Left lung (tissue), 10 donors: ENCODE results near the gene CRIM1. TPM values are rescaled to one million over a fixed set of nuclear protein-coding genes. Genes with fewer than 3 reads are reported as not detected.

ENCODE experiments used
- ATAC-seq: fragments of 200-7000 bp; cut with Tn5 transposase; one replicate; pipeline ENCODE4 v1.9.1; 2020; ENCODE audit warnings: moderate library complexity
- DNase-seq, 4 donors: peaks; one replicate each; pipeline ENCODE4 v3.0.0-alpha.2; 2013 to 2020
- H3K27ac ChIP-seq, 2 donors: fragments of 200-600 bp; sonication (generic) in 1 of 2; one replicate each; pipeline versions ENCODE4 v1.5.0 to v1.8.0; 2020 to 2021
- H3K27me3 ChIP-seq, 2 donors: fragments of 200-600 bp; sonication (generic) in 1 of 2; one replicate each; pipeline versions ENCODE4 v1.5.0 to v1.8.0; 2020 to 2021
- H3K36me3 ChIP-seq, 2 donors: fragments of 200-600 bp; sonication (generic) in 1 of 2; one replicate each; pipeline versions ENCODE4 v1.5.0 to v1.8.0; 2020 to 2021
- H3K4me1 ChIP-seq, 2 donors: fragments of 200-600 bp; one replicate each; pipeline ENCODE4 v1.8.0; 2021
- H3K4me3 ChIP-seq, 2 donors: fragments of 200-600 bp; sonication (generic) in 1 of 2; one replicate each; pipeline versions ENCODE4 v1.5.0 to v1.8.0; 2020 to 2021; ENCODE audit warnings: mild to moderate bottlenecking in 1 of 2
- H3K9me3 ChIP-seq, 2 donors: fragments of 200-600 bp; sonication (generic) in 1 of 2; one replicate each; pipeline versions ENCODE4 v1.5.0 to v1.8.0; 2020 to 2021
- intact Hi-C, 2 donors: fragments of 100-400 bp; cut with DNase I; formaldehyde crosslinking; loops; one replicate each; pipeline versions ENCODE4 v1.11.2 to v1.14.2; 2022
- polyA plus RNA-seq, 6 donors: library from polyadenylated mRNA; unstranded; fragments of 120-200 nt; gene quantifications; one replicate each; pipeline ENCODE4 v1.2.1, GENCODE V29; 2013; ENCODE audit not compliant: insufficient read length in 6 of 6
- total RNA-seq, 2 donors: library from RNA; stranded (reverse); fragmentation: NEBNext Ultra II Directional; extraction: Animal tissue kit (Norgen Biotek cat#: 25700); gene quantifications; one replicate each; pipeline ENCODE4 v1.2.1, GENCODE V29; 2021
- TF ChIP-seq, protein P1 (sequence below), 2 donors: fragments of 200-600 bp; sonication (generic) in 1 of 2; IDR thresholded peaks; one replicate each; pipeline versions ENCODE4 v1.5.0 to v1.8.0; 2021; ENCODE audit warnings: antibody characterized with exemption in 2 of 2
- donor health status: DM: no; HTN: yes; CAD: no.
- donor health status: DM: no; HTN: no; CAD: no.

The CRIM1 gene
- total and polyA plus RNA-seq, 8 donors: 28.7 to 72.9 (median 31.4) TPM

DNA sequence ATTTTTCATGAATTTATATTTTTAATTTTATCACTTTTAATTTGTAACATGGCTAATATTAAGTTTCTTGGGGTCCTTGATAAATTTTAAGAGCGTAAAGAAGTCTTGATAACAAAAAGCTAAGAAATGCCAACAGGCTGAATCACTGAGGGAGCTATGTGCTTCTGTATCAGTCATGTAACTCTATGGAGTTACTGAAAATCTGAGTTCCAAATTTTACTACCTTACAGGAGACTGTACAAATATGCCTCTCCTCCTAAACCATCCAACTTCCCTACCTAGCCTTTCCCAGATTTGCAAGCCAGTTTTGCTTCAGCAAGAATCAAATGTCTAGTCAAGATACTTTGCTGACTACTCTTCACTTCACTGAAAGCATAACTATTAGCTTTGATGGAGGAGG, 206.7 kb downstream of the CRIM1 start:
- Histone ChIP-seq H3K27ac (peak overlapping the region; percentile 63 to 79), H3K9me3 (no peaks in the 10 kb centered on the region), H3K4me3 (no peak overlapping the region), H3K36me3 (peaks cover 0 to 20% of the 10 kb centered on the region in 2 donors), H3K4me1 (peaks cover 14 to 44% of the 10 kb centered on the region in 2 donors), H3K27me3 (no peaks in the 10 kb centered on the region)
- TF ChIP-seq, protein P1, sequence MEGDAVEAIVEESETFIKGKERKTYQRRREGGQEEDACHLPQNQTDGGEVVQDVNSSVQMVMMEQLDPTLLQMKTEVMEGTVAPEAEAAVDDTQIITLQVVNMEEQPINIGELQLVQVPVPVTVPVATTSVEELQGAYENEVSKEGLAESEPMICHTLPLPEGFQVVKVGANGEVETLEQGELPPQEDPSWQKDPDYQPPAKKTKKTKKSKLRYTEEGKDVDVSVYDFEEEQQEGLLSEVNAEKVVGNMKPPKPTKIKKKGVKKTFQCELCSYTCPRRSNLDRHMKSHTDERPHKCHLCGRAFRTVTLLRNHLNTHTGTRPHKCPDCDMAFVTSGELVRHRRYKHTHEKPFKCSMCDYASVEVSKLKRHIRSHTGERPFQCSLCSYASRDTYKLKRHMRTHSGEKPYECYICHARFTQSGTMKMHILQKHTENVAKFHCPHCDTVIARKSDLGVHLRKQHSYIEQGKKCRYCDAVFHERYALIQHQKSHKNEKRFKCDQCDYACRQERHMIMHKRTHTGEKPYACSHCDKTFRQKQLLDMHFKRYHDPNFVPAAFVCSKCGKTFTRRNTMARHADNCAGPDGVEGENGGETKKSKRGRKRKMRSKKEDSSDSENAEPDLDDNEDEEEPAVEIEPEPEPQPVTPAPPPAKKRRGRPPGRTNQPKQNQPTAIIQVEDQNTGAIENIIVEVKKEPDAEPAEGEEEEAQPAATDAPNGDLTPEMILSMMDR (IDR thresholded peaks at IDR 0.05): no peak
- DNase-seq (no peak), ATAC-seq (peak; percentile 59)
- intact Hi-C loops: no loop called here

DNA sequence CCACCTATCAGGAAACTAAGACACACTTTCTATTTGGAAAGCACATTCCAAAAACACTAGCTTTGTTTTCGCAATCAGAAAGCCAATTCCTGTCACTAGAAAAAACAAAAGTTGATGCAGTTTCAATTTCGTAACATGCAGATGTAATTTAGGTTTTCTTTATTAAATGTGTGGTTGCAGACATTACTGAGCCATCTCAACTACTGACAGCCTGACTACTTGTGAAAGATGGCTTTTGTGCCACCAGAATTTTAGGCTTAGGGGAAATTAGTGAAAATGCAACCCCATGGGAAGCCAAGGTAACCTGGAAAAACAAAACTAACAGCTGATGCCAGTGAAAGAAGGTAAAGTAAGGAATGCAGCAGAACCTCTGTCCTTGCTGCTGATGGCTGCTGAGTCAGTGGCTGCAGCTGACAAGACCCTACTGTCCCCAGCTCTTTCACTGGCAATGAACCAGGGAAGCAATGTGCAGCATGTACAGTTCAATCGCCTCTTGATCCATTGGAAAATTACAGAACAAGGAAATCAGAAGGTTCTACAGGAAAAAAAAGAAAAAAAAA, 207.5 kb downstream of the CRIM1 start:
- TF ChIP-seq, protein P1 (IDR thresholded peaks at IDR 0.05): no peak
- DNase-seq (no peak), ATAC-seq (no peak)
- H3K4me1 ChIP-seq: peaks cover 14 to 44% of the 10 kb centered on the region in 2 donors
- no peaks in the 10 kb centered on the region for H3K9me3 ChIP-seq
- H3K4me3 ChIP-seq: no peak overlapping the region
- intact Hi-C loops: no loop called here
- H3K27me3 ChIP-seq: no peaks in the 10 kb centered on the region
- H3K36me3 ChIP-seq: peaks cover 0 to 22% of the 10 kb centered on the region in 2 donors
- H3K27ac ChIP-seq: peak overlapping the region; percentile 24 to 79

DNA sequence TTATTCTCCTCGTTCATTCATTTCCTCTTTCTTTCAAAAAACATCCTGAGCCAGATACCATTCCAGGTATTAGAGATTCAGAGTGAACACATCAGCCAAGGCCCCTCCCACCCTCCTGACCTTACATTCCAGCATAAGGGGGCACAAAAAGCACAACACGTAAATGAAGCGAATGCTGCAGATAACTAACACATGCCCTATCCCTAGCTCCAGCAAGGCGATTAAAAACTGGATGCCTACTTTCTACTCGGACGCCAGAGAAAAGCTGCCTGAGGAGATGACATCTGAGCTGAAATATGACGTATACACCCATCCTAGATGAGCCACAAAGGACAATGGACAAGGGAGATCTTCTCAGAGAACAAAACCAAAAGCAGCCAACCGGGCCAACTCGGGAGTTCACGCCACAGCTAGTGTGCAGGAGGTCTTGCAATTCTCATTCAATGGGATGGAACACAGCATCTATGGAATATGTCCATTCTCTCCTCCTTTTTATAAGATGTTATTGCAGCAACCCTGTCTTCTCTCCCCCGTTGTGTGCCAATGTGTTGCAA, 208.9 kb downstream of the CRIM1 start:
- Histone ChIP-seq H3K4me1 (peaks cover 14 to 48% of the 10 kb centered on the region in 2 donors), H3K36me3 (peaks cover 0 to 19% of the 10 kb centered on the region in 2 donors), H3K4me3 (no peak overlapping the region), H3K27ac (peak overlapping the region in 1 of 2 donors; percentile 79), H3K9me3 (no peaks in the 10 kb centered on the region), H3K27me3 (no peaks in the 10 kb centered on the region)
- intact Hi-C loops: no loop called here
- DNase-seq: no peak
- TF ChIP-seq, protein P1 (IDR thresholded peaks at IDR 0.05): no peak
- ATAC-seq: no peak

DNA sequence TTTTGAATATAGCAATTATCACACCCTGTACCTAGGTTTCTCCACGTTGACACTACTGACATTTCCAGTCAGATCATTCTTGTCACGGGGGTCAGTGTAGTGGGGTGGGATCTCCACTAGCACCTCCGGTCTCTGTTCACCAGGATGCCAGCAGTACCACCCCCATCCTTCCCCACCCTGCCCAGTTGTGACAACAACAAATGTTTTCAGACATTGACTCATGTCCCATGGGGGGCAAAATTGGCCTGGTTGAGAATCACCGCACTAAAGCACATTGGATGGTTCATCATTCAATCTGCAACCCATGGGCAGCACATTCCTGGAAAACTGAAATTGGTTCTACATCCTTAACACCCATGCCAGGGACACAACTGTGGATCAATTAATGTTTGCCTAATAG, 210.1 kb downstream of the CRIM1 start:
- TF ChIP-seq, protein P1 (IDR thresholded peaks at IDR 0.05): no peak
- intact Hi-C loops: no loop called here
- DNase-seq: no peak
- no peak for ATAC-seq
- peaks cover 12 to 46% of the 10 kb centered on the region in 2 donors for H3K4me1 ChIP-seq
- H3K27ac ChIP-seq: no peak overlapping the region
- no peaks in the 10 kb centered on the region for H3K9me3 ChIP-seq
- no peaks in the 10 kb centered on the region for H3K27me3 ChIP-seq
- no peak overlapping the region for H3K4me3 ChIP-seq
- H3K36me3 ChIP-seq: peaks cover 0 to 13% of the 10 kb centered on the region in 2 donors

DNA sequence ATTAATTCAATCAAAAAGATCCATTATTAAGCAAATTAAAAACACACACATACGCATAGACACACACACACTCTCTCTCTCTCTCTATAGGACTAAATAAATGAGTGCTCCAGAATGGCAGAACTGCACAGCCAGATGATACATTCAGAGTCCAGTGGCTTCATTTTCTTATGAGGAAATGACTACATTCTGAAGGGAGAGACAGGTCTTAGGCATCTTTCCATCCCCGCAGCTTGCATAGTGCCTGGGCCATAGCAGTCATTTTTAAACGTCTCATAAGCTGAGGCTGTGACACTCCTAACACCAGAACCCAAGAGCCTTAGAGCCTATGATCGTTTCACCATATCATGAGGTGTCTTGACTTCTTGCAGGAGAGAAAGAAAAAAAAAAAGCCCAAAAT, 211.3 kb downstream of the CRIM1 start:
- DNase-seq (no peak), ATAC-seq (no peak)
- peaks cover 0 to 22% of the 10 kb centered on the region in 2 donors for H3K36me3 ChIP-seq
- TF ChIP-seq, protein P1 (IDR thresholded peaks at IDR 0.05): no peak
- H3K27ac ChIP-seq: no peak overlapping the region
- peaks cover 2 to 34% of the 10 kb centered on the region in 2 donors for H3K4me1 ChIP-seq
- no peaks in the 10 kb centered on the region for H3K9me3 ChIP-seq
- no peaks in the 10 kb centered on the region for H3K27me3 ChIP-seq
- H3K4me3 ChIP-seq: no peak overlapping the region
- intact Hi-C loops: no loop called here
